Measurements from ENCODE around the gene CCL7. TPM values are rescaled to one million over a fixed set of nuclear protein-coding genes. Genes with fewer than 3 reads are reported as not detected.
A peak's percentile ranks its signal among the peaks of the same experiment; 100 is the strongest.

Gene CCL7
- total RNA-seq, 1 donor from 2014 or later = 0.17 TPM

GRCh38 chr17:34252444-34253138, 17.4 kb upstream of the CCL7 start:
- DNase-seq (ENCODE audit: low read depth) = peak; percentile 92
- TF ChIP-seq, protein P1, sequence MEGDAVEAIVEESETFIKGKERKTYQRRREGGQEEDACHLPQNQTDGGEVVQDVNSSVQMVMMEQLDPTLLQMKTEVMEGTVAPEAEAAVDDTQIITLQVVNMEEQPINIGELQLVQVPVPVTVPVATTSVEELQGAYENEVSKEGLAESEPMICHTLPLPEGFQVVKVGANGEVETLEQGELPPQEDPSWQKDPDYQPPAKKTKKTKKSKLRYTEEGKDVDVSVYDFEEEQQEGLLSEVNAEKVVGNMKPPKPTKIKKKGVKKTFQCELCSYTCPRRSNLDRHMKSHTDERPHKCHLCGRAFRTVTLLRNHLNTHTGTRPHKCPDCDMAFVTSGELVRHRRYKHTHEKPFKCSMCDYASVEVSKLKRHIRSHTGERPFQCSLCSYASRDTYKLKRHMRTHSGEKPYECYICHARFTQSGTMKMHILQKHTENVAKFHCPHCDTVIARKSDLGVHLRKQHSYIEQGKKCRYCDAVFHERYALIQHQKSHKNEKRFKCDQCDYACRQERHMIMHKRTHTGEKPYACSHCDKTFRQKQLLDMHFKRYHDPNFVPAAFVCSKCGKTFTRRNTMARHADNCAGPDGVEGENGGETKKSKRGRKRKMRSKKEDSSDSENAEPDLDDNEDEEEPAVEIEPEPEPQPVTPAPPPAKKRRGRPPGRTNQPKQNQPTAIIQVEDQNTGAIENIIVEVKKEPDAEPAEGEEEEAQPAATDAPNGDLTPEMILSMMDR (conservative IDR thresholded peaks at IDR 0.05; ENCODE audit: low read depth, low read length) = no peak
- no peak overlapping the region for H3K4me3 ChIP-seq (ENCODE audit: low read depth, low read length)

DNA sequence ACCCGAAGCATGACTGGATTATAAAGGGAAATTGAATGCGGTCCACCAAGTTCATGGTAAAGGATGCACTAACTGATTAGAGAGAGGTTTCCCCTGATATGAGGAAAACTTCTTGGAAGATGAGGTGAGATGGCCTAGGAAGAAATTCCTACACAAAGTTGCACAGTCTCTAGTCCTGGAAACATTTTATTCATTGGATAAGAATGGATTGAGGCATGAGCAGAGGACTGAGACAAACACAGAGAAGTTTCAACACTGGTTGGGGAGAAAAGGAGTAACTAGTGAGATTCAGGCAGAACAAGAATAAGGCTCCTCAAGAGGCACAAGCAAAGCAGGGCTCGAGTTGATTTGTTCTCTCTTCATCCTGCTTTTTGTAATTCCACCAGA, 16.9 kb upstream of the CCL7 start:
- H3K4me3 ChIP-seq (ENCODE audit: low read depth, low read length) = no peak overlapping the region
- TF ChIP-seq, protein P1 (conservative IDR thresholded peaks at IDR 0.05; ENCODE audit: low read depth, low read length) = no peak
- DNase-seq (ENCODE audit: low read depth) = no peak

GRCh38 chr17:34254146-34254545, 15.9 kb upstream of the CCL7 start:
- TF ChIP-seq, protein P1 (conservative IDR thresholded peaks at IDR 0.05; ENCODE audit: low read depth, low read length) = no peak
- no peak for DNase-seq (ENCODE audit: low read depth)
- no peak overlapping the region for H3K4me3 ChIP-seq (ENCODE audit: low read depth, low read length)

DNA sequence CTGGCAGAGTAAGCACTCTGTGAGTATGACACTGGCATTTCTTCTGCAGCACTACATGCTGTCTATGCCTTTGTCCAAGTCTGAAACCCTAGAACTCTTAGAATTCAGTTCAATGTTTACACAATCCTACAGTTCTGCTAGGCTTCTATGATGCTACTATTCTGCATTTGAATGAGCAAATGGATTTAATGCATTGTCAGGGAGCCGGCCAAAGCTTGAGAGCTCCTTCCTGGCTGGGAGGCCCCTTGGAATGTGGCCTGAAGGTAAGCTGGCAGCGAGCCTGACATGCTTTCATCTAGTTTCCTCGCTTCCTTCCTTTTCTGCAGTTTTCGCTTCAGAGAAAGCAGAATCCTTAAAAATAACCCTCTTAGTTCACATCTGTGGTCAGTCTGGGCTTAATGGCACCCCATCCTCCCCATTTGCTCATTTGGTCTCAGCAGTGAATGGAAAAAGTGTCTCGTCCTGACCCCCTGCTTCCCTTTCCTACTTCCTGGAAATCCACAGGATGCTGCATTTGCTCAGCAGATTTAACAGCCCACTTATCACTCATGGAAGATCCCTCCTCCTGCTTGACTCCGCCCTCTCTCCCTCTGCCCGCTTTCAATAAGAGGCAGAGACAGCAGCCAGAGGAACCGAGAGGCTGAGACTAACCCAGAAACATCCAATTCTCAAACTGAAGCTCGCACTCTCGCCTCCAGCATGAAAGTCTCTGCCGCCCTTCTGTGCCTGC, 15.2 kb upstream of the CCL7 start, which contains the start of gene CCL2:
Gene CCL2 (plus strand): TSS at position 635 of the 730 bp plus-strand sequence. CDS start 65 bp downstream, at position 700.
- DNase-seq (ENCODE audit: low read depth) = no peak
- peak within 1 kb of the TSS; percentile 46 for H3K4me3 ChIP-seq (ENCODE audit: low read depth, low read length)

DNA sequence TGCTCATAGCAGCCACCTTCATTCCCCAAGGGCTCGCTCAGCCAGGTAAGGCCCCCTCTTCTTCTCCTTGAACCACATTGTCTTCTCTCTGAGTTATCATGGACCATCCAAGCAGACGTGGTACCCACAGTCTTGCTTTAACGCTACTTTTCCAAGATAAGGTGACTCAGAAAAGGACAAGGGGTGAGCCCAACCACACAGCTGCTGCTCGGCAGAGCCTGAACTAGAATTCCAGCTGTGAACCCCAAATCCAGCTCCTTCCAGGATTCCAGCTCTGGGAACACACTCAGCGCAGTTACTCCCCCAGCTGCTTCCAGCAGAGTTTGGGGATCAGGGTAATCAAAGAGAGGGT, 14.7 kb upstream of the CCL7 start:
- H3K4me3 ChIP-seq (ENCODE audit: low read depth, low read length) = peak overlapping the region; percentile 46
- TF ChIP-seq, protein P1 (conservative IDR thresholded peaks at IDR 0.05; ENCODE audit: low read depth, low read length) = no peak
- no peak for DNase-seq (ENCODE audit: low read depth)

More for the DNA sequence above, 15.2 kb upstream of the CCL7 start, which contains the start of gene CCL2:
- TF ChIP-seq, protein P1 (conservative IDR thresholded peaks at IDR 0.05; ENCODE audit: low read depth, low read length) = no peak

DNA sequence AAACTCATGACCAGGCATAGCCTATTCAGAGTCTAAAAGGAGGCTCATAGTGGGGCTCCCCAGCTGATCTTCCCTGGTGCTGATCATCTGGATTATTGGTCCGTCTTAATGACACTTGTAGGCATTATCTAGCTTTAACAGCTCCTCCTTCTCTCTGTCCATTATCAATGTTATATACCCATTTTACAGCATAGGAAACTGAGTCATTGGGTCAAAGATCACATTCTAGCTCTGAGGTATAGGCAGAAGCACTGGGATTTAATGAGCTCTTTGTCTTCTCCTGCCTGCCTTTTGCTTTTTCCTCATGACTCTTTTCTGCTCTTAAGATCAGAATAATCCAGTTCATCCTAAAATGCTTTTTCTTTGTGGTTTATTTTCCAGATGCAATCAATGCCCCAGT, 14.2 kb upstream of the CCL7 start:
- peak overlapping the region; percentile 46 for H3K4me3 ChIP-seq (ENCODE audit: low read depth, low read length)
- DNase-seq (ENCODE audit: low read depth) = no peak
- TF ChIP-seq, protein P1 (conservative IDR thresholded peaks at IDR 0.05; ENCODE audit: low read depth, low read length) = no peak
